K562 (cell line): ENCODE results near the gene SDK1. TPM values are rescaled to one million over a fixed set of nuclear protein-coding genes. Genes with fewer than 3 reads are reported as not detected.
A peak's percentile ranks its signal among the peaks of the same experiment; 100 is the strongest.

ENCODE experiments used
- CTCF ChIP-seq, 3 experiments: IDR thresholded peaks in 2 of 3; conservative IDR thresholded peaks in 1 of 3; 2 replicates each; pipeline ENCODE4 v1.5.1; 2011 to 2012; ENCODE audit warnings: low read length in 3 of 3, mild to moderate bottlenecking in 3 of 3, control low read depth in 2 of 3, improper control_type of control experiment in 1 of 3, inconsistent platforms in 1 of 3, low read depth in 1 of 3, mixed read lengths in 1 of 3, moderate library complexity in 1 of 3; ENCODE audit not compliant: insufficient read depth in 2 of 3
- E2F5 ChIP-seq: sonication (generic); formaldehyde crosslinking; IDR thresholded peaks from 2 replicates; pipeline ENCODE4 v1.8.0; 2022; ENCODE audit warnings: mild to moderate bottlenecking, missing genetic modification reagents
- HCFC1 ChIP-seq: IDR thresholded peaks from 2 replicates; pipeline ENCODE4 v1.6.1; 2012; ENCODE audit warnings: low read depth, low read length, improper control_type of control experiment
- HES1 ChIP-seq: fragments of 450-650 bp; IDR thresholded peaks from 2 replicates; pipeline ENCODE4 v1.6.1; 2016; ENCODE audit warnings: low read depth, mild to moderate bottlenecking, moderate library complexity
- HNRNPK ChIP-seq: fragments of 200-400 bp; formaldehyde crosslinking; IDR thresholded peaks from one replicate; pipeline ENCODE4 v1.6.1; 2018; ENCODE audit warnings: mild to moderate bottlenecking, low read depth, low read length; ENCODE audit not compliant: poor library complexity, severe bottlenecking
- KDM5B ChIP-seq: fragments of 200-600 bp; sonication (generic); IDR thresholded peaks from 2 replicates; pipeline ENCODE4 v1.6.1; 2012; ENCODE audit warnings: low read depth, mild to moderate bottlenecking, moderate library complexity, low read length, control low read depth, inconsistent platforms; ENCODE audit not compliant: insufficient replicate concordance
- MYBL2 ChIP-seq, 2 experiments: fragments of 450-650 bp in 1 of 2; sonication (generic) in 1 of 2; formaldehyde crosslinking in 1 of 2; IDR thresholded peaks; 2 replicates each; pipeline versions ENCODE4 v1.6.1 to v1.8.1; 2017 to 2022; ENCODE audit warnings: borderline replicate concordance in 1 of 2, inconsistent platforms in 1 of 2, low read depth in 1 of 2, mild to moderate bottlenecking in 1 of 2, missing genetic modification reagents in 1 of 2, moderate library complexity in 1 of 2
- RBBP5 ChIP-seq: fragments of 200-600 bp; sonication (generic); IDR thresholded peaks from 2 replicates; pipeline ENCODE4 v1.6.1; 2012; ENCODE audit warnings: borderline replicate concordance, mild to moderate bottlenecking, low read length, control low read depth, inconsistent platforms; ENCODE audit not compliant: insufficient read depth, poor library complexity, severe bottlenecking
- TAF7 ChIP-seq: fragments of 450-650 bp; IDR thresholded peaks from 2 replicates; pipeline ENCODE4 v1.6.1; 2016; ENCODE audit warnings: missing genetic modification characterization, missing compliant biosample characterization
- TCF7L2 ChIP-seq: fragments of 150-350 bp; IDR thresholded peaks from 2 replicates; pipeline ENCODE4 v1.6.1; 2016; ENCODE audit warnings: low read depth, mild to moderate bottlenecking, low read length, moderate library complexity
- TSC22D4 ChIP-seq: fragments of 450-650 bp; IDR thresholded peaks from 2 replicates; pipeline ENCODE4 v1.6.1; 2016; ENCODE audit warnings: missing genetic modification characterization, missing biosample characterization, control low read depth
- ZNF224 ChIP-seq: sonication (generic); formaldehyde crosslinking; IDR thresholded peaks from 2 replicates; pipeline ENCODE4 v1.8.0; 2022; ENCODE audit warnings: mild to moderate bottlenecking, missing genetic modification reagents
- ZNF318 ChIP-seq, 2 experiments: fragments of 450-650 bp; IDR thresholded peaks; 2 replicates each; pipeline ENCODE4 v1.6.1; 2016; ENCODE audit warnings: mild to moderate bottlenecking in 2 of 2, borderline replicate concordance in 1 of 2, low read depth in 1 of 2, moderate library complexity in 1 of 2
- ZNF717 ChIP-seq: fragments of 250-450 bp; sonication (Bioruptor Pico); IDR thresholded peaks from 2 replicates; pipeline ENCODE4 v1.5.0; 2021
- polyA plus RNA-seq, 8 experiments: library from polyadenylated mRNA; depleted of rRNA in 4 of 8; stranded (reverse) in 5 of 8; unstranded in 3 of 8; fragments of >200 nt; fragmentation: Nextera tagmentation in 2 of 8; fragmentation: Illumina TruSeq in 1 of 8; extraction: Ambion mirVana in 2 of 8; extraction: Trizol in 1 of 8; gene quantifications; 2 replicates each; pipeline versions ENCODE4 v1.2.1 to v1.2.3, GENCODE V29; 2011 to 2014; ENCODE audit warnings: inconsistent platforms in 1 of 8, missing spikeins in 1 of 8
- total RNA-seq, 7 experiments: library from RNA; depleted of rRNA in 6 of 7; stranded (reverse); fragments of >200 nt in 6 of 7; fragmentation: Illumina TruSeq in 2 of 7; extraction: Trizol in 2 of 7; gene quantifications; 2 replicates each; pipeline versions ENCODE4 v1.2.1 to v1.2.3, GENCODE V29; 2011 to 2021; ENCODE audit warnings: low replicate concordance in 1 of 7

The SDK1 gene
- total and polyA plus RNA-seq, 9 of the 15 experiments (the other 6 are each of a cell fraction or from before 2014, with no cell fraction given) = 0.16 TPM; not detected in 8

- no peak for TF ChIP-seq ZNF318 (IDR thresholded peaks at IDR 0.05; ENCODE audit: borderline replicate concordance in 1 of 2, low read depth in 1 of 2)
- TF ChIP-seq KDM5B = no peak
- TF ChIP-seq HCFC1 = no peak
- TF ChIP-seq MYBL2 (IDR thresholded peaks at IDR 0.05; ENCODE audit: low read depth) = no peak
- no peak for TF ChIP-seq MYBL2 (CRISPR knock-in tag; IDR thresholded peaks at IDR 0.05; ENCODE audit: borderline replicate concordance)
- no peak for TF ChIP-seq RBBP5
- TF ChIP-seq CTCF (IDR thresholded peaks at IDR 0.05 in 2 of 3, conservative IDR thresholded peaks at IDR 0.05 in 1 of 3; ENCODE audit: insufficient read depth in 2 of 3, low read depth in 1 of 3, low read length in 3 of 3) = peak; percentile 52 to 83 (median 75)
- TF ChIP-seq HES1 = no peak
- no peak for TF ChIP-seq ZNF224 (CRISPR knock-in tag)
- TF ChIP-seq TSC22D4 = no peak
- no peak for TF ChIP-seq TAF7
- TF ChIP-seq ZNF717 (CRISPR knock-in tag) = no peak
- TF ChIP-seq E2F5 (CRISPR knock-in tag) = no peak
- no peak for TF ChIP-seq TCF7L2
- no peak for TF ChIP-seq HNRNPK
Measured at GRCh38 chr7:3300651-3301448, at the start of gene SDK1 (continued).
